ENCODE data around the gene IL34.

IL34 gene

GRCh38 chr16:70706948-70707465 is 60.6 kb downstream of the IL34 start (continued):
- no peak for TF ChIP-seq CREB5 (CRISPR knock-in tag; IDR thresholded peaks at IDR 0.05; ENCODE audit: low read depth)

GRCh38 chr16:70708366-70709246 is 62.2 kb downstream of the IL34 start:
- no peak for TF ChIP-seq ZNF8 (CRISPR knock-in tag; IDR thresholded peaks at IDR 0.05)
- TF ChIP-seq ZNF565 (CRISPR knock-in tag; conservative IDR thresholded peaks at IDR 0.05; ENCODE audit: low read depth) = no peak
- TF ChIP-seq RARB (CRISPR knock-in tag; IDR thresholded peaks at IDR 0.05) = no peak
- no peak for TF ChIP-seq TOX (CRISPR knock-in tag; IDR thresholded peaks at IDR 0.05; ENCODE audit: borderline replicate concordance)
- TF ChIP-seq TSHZ2 (CRISPR knock-in tag; IDR thresholded peaks at IDR 0.05) = no peak
- TF ChIP-seq ZNF70 (CRISPR knock-in tag; IDR thresholded peaks at IDR 0.05) = no peak
- TF ChIP-seq GLIS3 (CRISPR knock-in tag; IDR thresholded peaks at IDR 0.05) = no peak
- no peak for TF ChIP-seq OSR1 (CRISPR knock-in tag; IDR thresholded peaks at IDR 0.05)
- no peak for TF ChIP-seq ISL1 (CRISPR knock-in tag; IDR thresholded peaks at IDR 0.05)
- TF ChIP-seq ESRRG (CRISPR knock-in tag; IDR thresholded peaks at IDR 0.05) = no peak
- no peak for TF ChIP-seq ZC3H10 (CRISPR knock-in tag; IDR thresholded peaks at IDR 0.05)
- no peak for TF ChIP-seq ZFP3 (CRISPR knock-in tag; IDR thresholded peaks at IDR 0.05)
- no peak for TF ChIP-seq CSRNP3 (CRISPR knock-in tag; IDR thresholded peaks at IDR 0.05)
- TF ChIP-seq PATZ1 (CRISPR knock-in tag; IDR thresholded peaks at IDR 0.05; ENCODE audit: borderline replicate concordance) = no peak
- TF ChIP-seq ZFP30 (CRISPR knock-in tag; IDR thresholded peaks at IDR 0.05) = no peak
- TF ChIP-seq PPARA (CRISPR knock-in tag; IDR thresholded peaks at IDR 0.05; ENCODE audit: borderline replicate concordance) = no peak
- no peak for ATAC-seq

GRCh38 chr16:70709457-70709856 is 63.1 kb downstream of the IL34 start:
- no peak for ATAC-seq
- TF ChIP-seq TCF4 (CRISPR knock-in tag; IDR thresholded peaks at IDR 0.05; ENCODE audit: borderline replicate concordance) (no peak), ARNTL (CRISPR knock-in tag; IDR thresholded peaks at IDR 0.05; ENCODE audit: borderline replicate concordance, low read depth) (no peak)

- no peak for ATAC-seq
- TF ChIP-seq ISL1 (CRISPR knock-in tag; IDR thresholded peaks at IDR 0.05) = no peak
- TF ChIP-seq POU6F1 (CRISPR knock-in tag; IDR thresholded peaks at IDR 0.05; ENCODE audit: borderline replicate concordance, low read depth) = no peak
- no peak for TF ChIP-seq CREB5 (CRISPR knock-in tag; IDR thresholded peaks at IDR 0.05; ENCODE audit: low read depth)
- TF ChIP-seq ZNF70 (CRISPR knock-in tag; IDR thresholded peaks at IDR 0.05) = no peak
- no peak for TF ChIP-seq ARNTL (CRISPR knock-in tag; IDR thresholded peaks at IDR 0.05; ENCODE audit: borderline replicate concordance, low read depth)
- no peak for TF ChIP-seq CSRNP3 (CRISPR knock-in tag; IDR thresholded peaks at IDR 0.05)
- TF ChIP-seq OSR1 (CRISPR knock-in tag; IDR thresholded peaks at IDR 0.05) = no peak
- no peak for TF ChIP-seq SNAI2 (CRISPR knock-in tag; IDR thresholded peaks at IDR 0.05)
- no peak for TF ChIP-seq CSDC2 (CRISPR knock-in tag; IDR thresholded peaks at IDR 0.05)
Measured at GRCh38 chr16:70709942-70710341, 63.6 kb downstream of the IL34 start.

All from SK-N-SH treated with all-trans-retinoic acid at 6 μM for 48 hours (cell line).